CD4-positive, alpha-beta T cell treated with Interleukin-2 at 100 ng/mL for 4 hours (primary cell): Measurements from ENCODE around the gene COPRS.

Experiments used
- DNase-seq: peaks from one replicate; pipeline ENCODE4 v3.0.0-alpha.2; 2020; ENCODE audit warnings: low spot score

COPRS gene

GRCh38 chr17:31808521-31809050, 50.5 kb downstream of the COPRS start:
- no peak for DNase-seq

DNA sequence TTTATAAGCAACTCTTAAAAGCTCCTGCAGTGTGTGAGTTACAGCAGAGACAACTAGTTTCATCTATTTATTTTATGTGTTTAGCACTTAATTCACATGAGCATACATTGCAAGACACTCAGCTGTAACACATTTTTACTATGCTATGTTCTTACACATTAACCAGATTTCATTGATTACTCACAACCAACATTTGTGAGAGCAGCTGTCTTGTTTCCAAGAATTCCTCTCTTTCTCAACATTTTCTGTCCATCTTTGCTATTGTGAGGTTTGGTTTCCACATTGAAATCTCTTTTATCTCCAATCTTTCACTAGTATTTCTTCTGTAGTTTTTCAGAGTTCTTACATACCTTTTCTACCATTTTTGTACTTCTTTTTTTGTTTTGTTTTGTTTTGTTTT, 51.2 kb downstream of the COPRS start:
- no peak for DNase-seq

GRCh38 chr17:31806921-31807320, 52.1 kb downstream of the COPRS start:
- no peak for DNase-seq

GRCh38 chr17:31803494-31804213, 55.4 kb downstream of the COPRS start:
- DNase-seq = no peak

- no peak for DNase-seq
These were observed 56.5 kb downstream of the COPRS start for GRCh38 chr17:31802502-31802901.
